Glutamatergic neuron (in vitro differentiated cells): ENCODE measurements around the gene ALDH3A1. TPM values are rescaled to one million over a fixed set of nuclear protein-coding genes. Genes with fewer than 3 reads are reported as not detected.

Source experiments
- DNase-seq: peaks from one replicate; pipeline ENCODE4 v3.0.0; 2022
- H3K27ac Mint-ChIP-seq: one replicate; pipeline ENCODE4 v1.8.0; 2020; ENCODE audit warnings: mild to moderate bottlenecking, mixed read lengths, inconsistent platforms; ENCODE audit not compliant: unreplicated experiment
- H3K27me3 Mint-ChIP-seq: one replicate; pipeline ENCODE4 v1.8.0; 2020; ENCODE audit warnings: mild to moderate bottlenecking, moderate library complexity, mixed read lengths, inconsistent platforms; ENCODE audit not compliant: unreplicated experiment
- H3K36me3 Mint-ChIP-seq: one replicate; pipeline ENCODE4 v1.8.0; 2020; ENCODE audit warnings: mild to moderate bottlenecking, mixed read lengths, inconsistent platforms; ENCODE audit not compliant: unreplicated experiment
- H3K4me1 Mint-ChIP-seq: one replicate; pipeline ENCODE4 v1.8.0; 2020; ENCODE audit warnings: mild to moderate bottlenecking, low read depth, mixed read lengths, inconsistent platforms; ENCODE audit not compliant: unreplicated experiment
- H3K4me3 Mint-ChIP-seq: one replicate; pipeline ENCODE4 v1.8.0; 2020; ENCODE audit warnings: mild to moderate bottlenecking, mixed read lengths, inconsistent platforms; ENCODE audit not compliant: unreplicated experiment
- H3K9me3 Mint-ChIP-seq: one replicate; pipeline ENCODE4 v1.8.0; 2020; ENCODE audit warnings: mild to moderate bottlenecking, moderate library complexity, mixed read lengths, inconsistent platforms; ENCODE audit not compliant: unreplicated experiment
- CTCF ChIP-seq: fragments of 200-600 bp; sonication (generic); IDR thresholded peaks from one replicate; pipeline ENCODE4 v1.5.0; 2021; ENCODE audit not compliant: partially characterized antibody, unreplicated experiment
- total RNA-seq: library from RNA; stranded (reverse); fragmentation: NEBNext Ultra II Directional; extraction: Animal tissue kit (Norgen Biotek cat#: 25700); gene quantifications from one replicate; pipeline ENCODE4 v1.2.1, GENCODE V29; 2021; ENCODE audit not compliant: unreplicated experiment

The ALDH3A1 gene
- total RNA-seq, 1 donor from 2014 or later, result not detected

GRCh38 chr17:19730843-19731242 is 17.3 kb downstream of the ALDH3A1 start:
- DNase-seq, result no peak
- no peak for TF ChIP-seq CTCF
- H3K4me1 Mint-ChIP-seq, result no peaks in the 10 kb centered on the region
- H3K36me3 Mint-ChIP-seq, result no peaks in the 10 kb centered on the region
- H3K9me3 Mint-ChIP-seq, result no peaks in the 10 kb centered on the region
- no peak overlapping the region for H3K27ac Mint-ChIP-seq
- no peak overlapping the region for H3K4me3 Mint-ChIP-seq
- H3K27me3 Mint-ChIP-seq, result no peaks in the 10 kb centered on the region

- no peak for TF ChIP-seq CTCF
- no peak for DNase-seq
- Mint-ChIP-seq H3K27ac (no peak overlapping the region), H3K4me1 (no peaks in the 10 kb centered on the region), H3K9me3 (no peaks in the 10 kb centered on the region), H3K36me3 (peaks cover 7% of the 10 kb centered on the region), H3K27me3 (no peaks in the 10 kb centered on the region), H3K4me3 (no peak overlapping the region)
These were observed 18.2 kb downstream of the ALDH3A1 start for GRCh38 chr17:19729900-19730299.

- Mint-ChIP-seq H3K36me3 (peaks cover 7% of the 10 kb centered on the region), H3K9me3 (no peaks in the 10 kb centered on the region), H3K27ac (no peak overlapping the region), H3K27me3 (no peaks in the 10 kb centered on the region), H3K4me3 (no peak overlapping the region), H3K4me1 (no peaks in the 10 kb centered on the region)
- no peak for DNase-seq
- no peak for TF ChIP-seq CTCF
These were observed 20.0 kb downstream of the ALDH3A1 start for GRCh38 chr17:19728084-19728495.

DNA sequence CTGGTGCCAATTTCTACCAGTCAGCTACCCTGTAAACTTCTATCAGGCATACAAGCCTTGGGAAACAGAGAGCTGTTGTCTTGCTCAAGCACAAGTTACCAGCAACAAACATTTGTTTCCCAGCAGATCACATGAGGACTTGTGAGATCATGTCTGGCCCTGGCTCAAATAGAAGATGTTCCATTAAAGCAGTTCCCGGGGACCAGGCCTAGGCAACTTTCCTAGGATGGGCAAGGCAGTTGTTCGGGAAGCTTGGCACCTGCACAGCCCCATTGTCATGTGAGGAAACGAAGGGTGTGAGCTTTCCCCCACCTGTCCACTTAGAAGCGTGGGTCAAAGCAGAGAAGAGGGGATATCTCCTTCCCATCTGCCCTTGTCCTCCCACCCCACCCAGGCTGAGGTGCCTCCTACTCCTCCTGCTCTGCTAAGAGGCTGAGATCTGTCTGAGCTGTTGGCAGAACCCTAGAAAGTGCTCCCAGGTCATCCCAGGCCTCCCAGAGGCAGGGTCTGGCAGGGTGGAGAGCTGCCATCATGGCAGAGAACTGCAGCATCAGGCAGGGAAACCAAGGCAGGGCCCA is 20.5 kb downstream of the ALDH3A1 start:
- no peak for DNase-seq
- Mint-ChIP-seq H3K27ac (no peak overlapping the region), H3K27me3 (no peaks in the 10 kb centered on the region), H3K9me3 (no peaks in the 10 kb centered on the region), H3K4me3 (no peak overlapping the region), H3K36me3 (peaks cover 7% of the 10 kb centered on the region), H3K4me1 (no peaks in the 10 kb centered on the region)
- no peak for TF ChIP-seq CTCF

DNA sequence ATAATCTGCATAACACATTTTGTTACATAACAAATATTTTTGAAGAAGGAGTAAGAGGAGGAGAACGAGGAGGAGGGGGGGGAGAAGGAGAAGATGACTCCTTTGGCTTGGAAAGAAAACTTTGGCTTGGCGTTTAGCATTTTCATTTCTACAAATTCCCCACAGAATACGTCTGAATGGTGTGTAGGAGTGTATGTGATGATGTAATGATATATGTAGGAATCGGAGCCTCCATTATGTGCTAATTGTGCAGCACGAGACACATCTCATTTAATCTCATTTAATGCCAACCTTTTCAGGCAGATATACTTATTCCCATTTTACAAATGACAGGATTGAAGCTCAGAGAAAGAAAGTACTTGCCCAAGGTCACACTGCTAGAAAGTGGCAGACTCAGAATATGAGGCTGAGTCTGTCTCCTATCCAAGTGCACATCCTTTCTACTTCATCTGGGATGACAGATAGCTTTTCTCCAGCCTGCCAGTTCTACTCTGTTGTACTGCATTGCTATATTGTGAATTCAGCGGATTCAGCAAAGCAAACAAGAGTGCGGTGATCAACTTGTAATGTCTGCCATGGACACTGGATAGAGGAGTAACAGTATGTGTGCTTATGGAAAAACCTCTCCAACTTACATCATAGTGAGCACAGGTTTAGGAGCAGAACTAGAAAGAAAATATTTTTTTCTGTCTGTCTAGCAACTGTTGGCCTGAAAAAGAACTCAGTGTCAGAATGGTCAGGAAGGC is 21.3 kb downstream of the ALDH3A1 start:
- Mint-ChIP-seq H3K36me3 (peaks cover 7% of the 10 kb centered on the region), H3K27me3 (no peaks in the 10 kb centered on the region), H3K9me3 (no peaks in the 10 kb centered on the region), H3K4me3 (no peak overlapping the region), H3K4me1 (no peaks in the 10 kb centered on the region), H3K27ac (no peak overlapping the region)
- no peak for DNase-seq
- no peak for TF ChIP-seq CTCF
